ENCODE data around the gene CNTNAP2. TPM values are rescaled to one million over a fixed set of nuclear protein-coding genes. Genes with fewer than 3 reads are reported as not detected.

Gene CNTNAP2
- total RNA-seq, 1 donor from 2014 or later, result 0.59 TPM

DNA sequence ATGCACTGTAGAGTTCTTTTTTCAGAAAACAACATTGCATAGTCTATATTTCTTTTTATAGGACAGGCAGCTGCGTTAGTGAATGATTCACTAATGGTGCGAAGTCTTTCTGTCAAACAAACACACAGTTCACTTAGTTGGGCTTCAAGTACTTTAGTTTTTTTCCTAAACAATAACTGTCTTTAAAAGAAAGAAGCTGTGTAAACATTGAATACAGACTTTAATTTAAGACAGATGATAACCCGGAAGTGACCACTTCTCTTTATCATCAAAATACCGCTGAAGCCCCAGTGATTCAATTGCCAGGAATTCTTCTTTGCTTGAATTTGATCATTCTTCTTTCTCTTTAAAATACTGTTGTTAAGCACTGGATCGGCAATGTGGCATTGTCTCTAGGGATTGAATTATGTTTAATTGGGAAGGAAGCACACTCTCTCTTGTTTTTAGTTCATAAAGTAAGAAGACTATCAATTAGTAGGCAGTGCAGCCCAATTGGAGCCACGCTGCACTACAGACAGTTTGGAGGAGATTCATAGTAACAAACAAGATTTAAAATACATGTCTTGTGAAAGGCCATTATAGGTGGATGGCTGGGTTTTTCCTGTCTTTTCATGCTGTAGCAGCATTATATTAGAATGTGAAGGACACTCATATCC is 30.4 kb downstream of the CNTNAP2 start:
- intact Hi-C loops (cut with DNase I), result no loop called here
- no peaks in the 10 kb centered on the region for H3K4me1 ChIP-seq
- no peaks in the 10 kb centered on the region for H3K36me3 ChIP-seq
- no peaks in the 10 kb centered on the region for H3K9me3 ChIP-seq
- DNase-seq, result no peak
- H3K27ac ChIP-seq, result no peak overlapping the region
- no peak for ATAC-seq
- TF ChIP-seq, protein P1, sequence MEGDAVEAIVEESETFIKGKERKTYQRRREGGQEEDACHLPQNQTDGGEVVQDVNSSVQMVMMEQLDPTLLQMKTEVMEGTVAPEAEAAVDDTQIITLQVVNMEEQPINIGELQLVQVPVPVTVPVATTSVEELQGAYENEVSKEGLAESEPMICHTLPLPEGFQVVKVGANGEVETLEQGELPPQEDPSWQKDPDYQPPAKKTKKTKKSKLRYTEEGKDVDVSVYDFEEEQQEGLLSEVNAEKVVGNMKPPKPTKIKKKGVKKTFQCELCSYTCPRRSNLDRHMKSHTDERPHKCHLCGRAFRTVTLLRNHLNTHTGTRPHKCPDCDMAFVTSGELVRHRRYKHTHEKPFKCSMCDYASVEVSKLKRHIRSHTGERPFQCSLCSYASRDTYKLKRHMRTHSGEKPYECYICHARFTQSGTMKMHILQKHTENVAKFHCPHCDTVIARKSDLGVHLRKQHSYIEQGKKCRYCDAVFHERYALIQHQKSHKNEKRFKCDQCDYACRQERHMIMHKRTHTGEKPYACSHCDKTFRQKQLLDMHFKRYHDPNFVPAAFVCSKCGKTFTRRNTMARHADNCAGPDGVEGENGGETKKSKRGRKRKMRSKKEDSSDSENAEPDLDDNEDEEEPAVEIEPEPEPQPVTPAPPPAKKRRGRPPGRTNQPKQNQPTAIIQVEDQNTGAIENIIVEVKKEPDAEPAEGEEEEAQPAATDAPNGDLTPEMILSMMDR (IDR thresholded peaks at IDR 0.05), result no peak
- H3K4me3 ChIP-seq, result no peak overlapping the region
- H3K27me3 ChIP-seq (ENCODE audit: low read depth), result no peaks in the 10 kb centered on the region

DNA sequence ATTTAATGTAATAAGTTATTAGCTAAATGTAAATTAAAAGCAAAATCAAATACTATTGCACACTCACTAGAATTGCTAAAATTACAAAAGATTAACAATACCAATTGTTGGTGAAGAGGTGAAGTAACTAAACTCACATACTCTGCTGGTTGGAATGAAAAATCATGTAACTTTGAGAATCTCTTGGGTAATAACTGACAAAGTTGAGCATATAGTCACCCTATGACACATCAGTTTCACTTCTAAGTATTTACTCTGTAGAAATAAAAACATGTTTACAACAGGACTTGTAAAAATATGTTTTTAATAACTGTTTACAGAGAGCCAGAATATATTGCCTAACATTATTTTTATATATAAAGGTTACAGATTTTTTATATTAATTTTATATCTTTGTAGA is 33.6 kb downstream of the CNTNAP2 start:
- DNase-seq (no peak), ATAC-seq (no peak)

DNA sequence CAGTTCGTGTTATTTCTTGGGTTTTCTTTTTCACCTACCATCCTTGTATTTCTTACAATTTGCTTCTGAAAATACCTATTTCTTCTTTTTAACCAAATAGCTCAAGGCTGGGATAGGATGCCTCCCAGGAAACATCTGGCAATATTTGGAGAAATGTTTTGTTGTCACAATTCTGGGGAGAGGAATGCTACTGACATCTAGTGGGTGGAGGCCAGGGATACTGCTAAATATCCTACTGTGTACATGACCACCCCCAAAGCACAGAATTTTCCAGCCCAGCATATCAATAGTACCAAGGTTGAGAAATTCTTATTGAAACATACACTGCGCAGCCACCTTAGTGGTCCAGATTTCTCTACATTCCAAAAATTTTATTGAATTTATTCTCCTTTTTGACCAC is 55.5 kb downstream of the CNTNAP2 start:
- TF ChIP-seq, protein P1 (IDR thresholded peaks at IDR 0.05), result no peak
- DNase-seq, result no peak

More for the DNA sequence above, 33.6 kb downstream of the CNTNAP2 start:
- Histone ChIP-seq H3K4me3 (no peak overlapping the region), H3K27me3 (ENCODE audit: low read depth) (no peaks in the 10 kb centered on the region), H3K9me3 (no peaks in the 10 kb centered on the region), H3K36me3 (no peaks in the 10 kb centered on the region), H3K4me1 (no peaks in the 10 kb centered on the region), H3K27ac (no peak overlapping the region)
- TF ChIP-seq, protein P1 (IDR thresholded peaks at IDR 0.05), result no peak
- intact Hi-C loops (cut with DNase I), result no loop called here

DNA sequence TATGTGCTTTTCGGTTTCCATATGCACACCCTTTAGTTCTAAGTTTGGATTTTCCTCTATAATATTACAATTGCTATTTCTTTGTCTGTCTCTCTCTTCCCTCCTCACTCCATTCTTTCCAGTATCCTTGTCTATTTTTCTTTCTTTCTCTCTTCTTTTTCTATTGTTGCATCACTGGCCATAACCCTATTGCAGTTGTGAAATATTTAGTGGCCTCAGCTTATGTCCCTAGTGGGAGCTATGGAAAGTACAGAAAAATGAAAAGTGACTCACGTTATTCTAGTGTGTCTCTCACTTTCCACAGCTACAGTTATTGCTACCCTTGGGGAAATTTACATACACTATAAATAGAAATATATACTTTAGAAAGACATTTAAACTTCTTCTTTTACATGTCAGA is 59.1 kb downstream of the CNTNAP2 start:
- H3K4me3 ChIP-seq, result no peak overlapping the region
- intact Hi-C loops (cut with DNase I), result no loop called here
- H3K27ac ChIP-seq, result no peak overlapping the region
- H3K36me3 ChIP-seq, result no peaks in the 10 kb centered on the region
- no peak for ATAC-seq
- no peaks in the 10 kb centered on the region for H3K4me1 ChIP-seq
- no peak for DNase-seq
- TF ChIP-seq, protein P1 (IDR thresholded peaks at IDR 0.05), result no peak
- H3K27me3 ChIP-seq (ENCODE audit: low read depth), result no peaks in the 10 kb centered on the region
- no peaks in the 10 kb centered on the region for H3K9me3 ChIP-seq

More for the DNA sequence above, 55.5 kb downstream of the CNTNAP2 start:
- H3K4me3 ChIP-seq, result no peak overlapping the region
- H3K36me3 ChIP-seq, result no peaks in the 10 kb centered on the region
- H3K27me3 ChIP-seq (ENCODE audit: low read depth), result no peaks in the 10 kb centered on the region
- no peaks in the 10 kb centered on the region for H3K9me3 ChIP-seq
- no peak overlapping the region for H3K27ac ChIP-seq
- intact Hi-C loops (cut with DNase I), result no loop called here
- H3K4me1 ChIP-seq, result no peaks in the 10 kb centered on the region
- ATAC-seq, result no peak

DNA sequence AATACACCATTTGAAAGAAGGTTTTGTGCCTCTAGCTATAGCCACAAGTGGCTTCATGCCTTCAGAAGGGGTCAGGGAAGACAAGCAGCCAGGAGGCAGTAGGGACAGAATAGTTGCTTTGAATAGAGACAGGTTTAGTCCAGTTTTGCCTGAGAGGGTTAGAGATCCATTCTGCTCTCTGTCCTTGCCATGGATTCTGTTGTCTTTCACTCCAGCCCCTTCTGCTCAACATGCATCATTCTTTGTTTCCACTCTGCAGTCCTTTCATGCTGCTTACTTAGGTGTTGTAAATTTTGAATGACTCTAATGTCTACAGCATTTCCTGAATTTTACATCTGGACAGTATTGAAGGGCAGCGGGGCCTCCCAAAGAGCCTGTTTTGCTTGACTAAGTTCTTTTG is 60.3 kb downstream of the CNTNAP2 start:
- Histone ChIP-seq H3K4me3 (no peak overlapping the region), H3K4me1 (no peaks in the 10 kb centered on the region), H3K9me3 (no peaks in the 10 kb centered on the region), H3K27ac (no peak overlapping the region), H3K27me3 (ENCODE audit: low read depth) (no peaks in the 10 kb centered on the region), H3K36me3 (no peaks in the 10 kb centered on the region)
- no peak for ATAC-seq
- intact Hi-C loops (cut with DNase I), result no loop called here
- no peak for DNase-seq
- TF ChIP-seq, protein P1 (IDR thresholded peaks at IDR 0.05), result no peak

Measured in lower lobe of right lung (tissue), 2 donors.